ENCODE measurements around the gene IL1RAPL1. TPM values are rescaled to one million over a fixed set of nuclear protein-coding genes. Genes with fewer than 3 reads are reported as not detected.

Gene IL1RAPL1
- total RNA-seq, 2 donors from 2014 or later, result 1.6 to 1.7 TPM

- intact Hi-C loops (cut with DNase I), result loop anchor here in 1 of 2 donors (5.0 kb wide), 1 partner anchor 237 kb away; no protein-coding TSS in a partner anchor
- no peak for DNase-seq
- ATAC-seq, result no peak
Observed at GRCh38 chrX:28610746-28611145, 23.5 kb downstream of the IL1RAPL1 start.

- intact Hi-C loops (cut with DNase I), result loop anchor here in 1 of 2 donors (5.0 kb wide), 1 partner anchor 234 kb away; no protein-coding TSS in a partner anchor
- no peak for DNase-seq
- ATAC-seq, result no peak
Observed at GRCh38 chrX:28613558-28613957, 26.3 kb downstream of the IL1RAPL1 start.

GRCh38 chrX:28625223-28625622 is 38.0 kb downstream of the IL1RAPL1 start:
- ATAC-seq (no peak), DNase-seq (no peak)
- intact Hi-C loops (cut with DNase I), result no loop called here

GRCh38 chrX:28626515-28626914 is 39.3 kb downstream of the IL1RAPL1 start:
- intact Hi-C loops (cut with DNase I), result no loop called here
- ATAC-seq (no peak), DNase-seq (no peak)

- no peak for ATAC-seq
- intact Hi-C loops (cut with DNase I), result no loop called here
- no peak for DNase-seq
Observed at GRCh38 chrX:28628120-28628519, 40.9 kb downstream of the IL1RAPL1 start.

- intact Hi-C loops (cut with DNase I), result no loop called here
- ATAC-seq, result no peak
Observed at GRCh38 chrX:28638775-28639174, 51.5 kb downstream of the IL1RAPL1 start.

GRCh38 chrX:28639451-28639850 is 52.2 kb downstream of the IL1RAPL1 start:
- DNase-seq (no peak), ATAC-seq (no peak)
- intact Hi-C loops (cut with DNase I), result no loop called here

More at GRCh38 chrX:28638775-28639174, 51.5 kb downstream of the IL1RAPL1 start:
- no peak for DNase-seq

- DNase-seq (no peak), ATAC-seq (no peak)
- intact Hi-C loops (cut with DNase I), result no loop called here
Observed at GRCh38 chrX:28649541-28649940, 62.3 kb downstream of the IL1RAPL1 start.

- no peak for DNase-seq
- intact Hi-C loops (cut with DNase I), result no loop called here
- ATAC-seq, result no peak
Observed at GRCh38 chrX:28651186-28651585, 63.9 kb downstream of the IL1RAPL1 start.

- ATAC-seq (no peak), DNase-seq (no peak)
- intact Hi-C loops (cut with DNase I), result no loop called here
Observed at GRCh38 chrX:28659269-28659668, 72.0 kb downstream of the IL1RAPL1 start.

GRCh38 chrX:28665778-28666177 is 78.5 kb downstream of the IL1RAPL1 start:
- DNase-seq (no peak), ATAC-seq (no peak)
- intact Hi-C loops (cut with DNase I), result no loop called here

GRCh38 chrX:28668303-28668702 is 81.1 kb downstream of the IL1RAPL1 start:
- intact Hi-C loops (cut with DNase I), result no loop called here
- DNase-seq, result no peak
- ATAC-seq, result no peak

GRCh38 chrX:28668957-28669356 is 81.7 kb downstream of the IL1RAPL1 start:
- intact Hi-C loops (cut with DNase I), result no loop called here
- no peak for ATAC-seq
- no peak for DNase-seq

GRCh38 chrX:28670074-28670473 is 82.8 kb downstream of the IL1RAPL1 start:
- no peak for ATAC-seq
- no peak for DNase-seq
- intact Hi-C loops (cut with DNase I), result no loop called here

- no peak for DNase-seq
- intact Hi-C loops (cut with DNase I), result no loop called here
- no peak for ATAC-seq
Observed at GRCh38 chrX:28675173-28675572, 87.9 kb downstream of the IL1RAPL1 start.

GRCh38 chrX:28693101-28693500 is 105.9 kb downstream of the IL1RAPL1 start:
- ATAC-seq (no peak), DNase-seq (no peak)
- intact Hi-C loops (cut with DNase I), result no loop called here

- DNase-seq (no peak), ATAC-seq (no peak)
- intact Hi-C loops (cut with DNase I), result no loop called here
Observed at GRCh38 chrX:28697732-28698131, 110.5 kb downstream of the IL1RAPL1 start.

GRCh38 chrX:28701222-28701621 is 114.0 kb downstream of the IL1RAPL1 start:
- ATAC-seq (no peak), DNase-seq (no peak)
- intact Hi-C loops (cut with DNase I), result no loop called here

GRCh38 chrX:28706964-28707363 is 119.7 kb downstream of the IL1RAPL1 start:
- DNase-seq, result no peak
- intact Hi-C loops (cut with DNase I), result no loop called here
- no peak for ATAC-seq

- DNase-seq, result no peak
- ATAC-seq, result no peak
- intact Hi-C loops (cut with DNase I), result no loop called here
Observed at GRCh38 chrX:28709421-28709820, 122.2 kb downstream of the IL1RAPL1 start.

GRCh38 chrX:28717864-28718263 is 130.6 kb downstream of the IL1RAPL1 start:
- no peak for DNase-seq
- intact Hi-C loops (cut with DNase I), result no loop called here
- no peak for ATAC-seq

- intact Hi-C loops (cut with DNase I), result no loop called here
- DNase-seq, result no peak
- no peak for ATAC-seq
Observed at GRCh38 chrX:28718450-28718849, 131.2 kb downstream of the IL1RAPL1 start.
